IPS DF 19.7 (cell line): ENCODE results near the gene SLC8A2.

Experiments used
- DNase-seq: peaks from one replicate; pipeline ENCODE4 v3.0.0-alpha.2; 2013; ENCODE audit warnings: low read depth, low spot score

Gene SLC8A2

GRCh38 chr19:47381653-47382279 lies 89.9 kb downstream of the SLC8A2 start:
- no peak for DNase-seq

GRCh38 chr19:47381121-47381520 lies 90.6 kb downstream of the SLC8A2 start:
- DNase-seq = no peak

GRCh38 chr19:47380559-47380958 lies 91.1 kb downstream of the SLC8A2 start:
- DNase-seq = no peak

- DNase-seq = no peak
Measured at GRCh38 chr19:47379381-47379938, 92.2 kb downstream of the SLC8A2 start.

- DNase-seq = no peak
Measured at GRCh38 chr19:47378246-47378645, 93.4 kb downstream of the SLC8A2 start.
